GM23338 (cell line): ENCODE measurements around the gene BLM. TPM values are rescaled to one million over a fixed set of nuclear protein-coding genes. Genes with fewer than 3 reads are reported as not detected.
A peak's percentile ranks its signal among the peaks of the same experiment; 100 is the strongest.

ENCODE experiments used
- ATAC-seq: fragments of 200-7000 bp; cut with Tn5 transposase; 3 replicates; pipeline ENCODE4 v1.9.1; 2020
- DNase-seq: peaks from one replicate; pipeline ENCODE4 v3.0.0-alpha.2; 2015; ENCODE audit warnings: low spot score
- H2AFZ ChIP-seq: fragments of 200-600 bp; sonication (generic); 2 replicates; pipeline ENCODE4 v1.8.0; 2016; ENCODE audit warnings: antibody characterized with exemption, mild to moderate bottlenecking, moderate library complexity
- H3F3A ChIP-seq: fragments of 200-600 bp; sonication (generic); replicated peaks from 2 replicates; pipeline ENCODE4 v1.8.0; 2017; ENCODE audit warnings: antibody characterized with exemption, mixed run types, low read depth
- H3K27ac ChIP-seq: fragments of 200-600 bp; sonication (generic); 2 replicates; pipeline ENCODE4 v1.6.1; 2016; ENCODE audit warnings: low read depth
- H3K27me3 ChIP-seq: fragments of 200-600 bp; sonication (generic); 2 replicates; pipeline ENCODE4 v1.8.0; 2016; ENCODE audit warnings: mild to moderate bottlenecking, mixed run types, moderate library complexity; ENCODE audit not compliant: insufficient read depth
- H3K36me3 ChIP-seq: fragments of 200-600 bp; sonication (generic); 2 replicates; pipeline ENCODE4 v1.8.0; 2016; ENCODE audit warnings: mild to moderate bottlenecking; ENCODE audit not compliant: insufficient read depth
- H3K4me1 ChIP-seq: fragments of 200-600 bp; sonication (generic); 2 replicates; pipeline ENCODE4 v1.8.0; 2016; ENCODE audit warnings: mild to moderate bottlenecking, moderate library complexity; ENCODE audit not compliant: insufficient read depth
- H3K4me2 ChIP-seq: fragments of 200-600 bp; sonication (generic); 2 replicates; pipeline ENCODE4 v1.7.1; 2017; ENCODE audit warnings: mixed run types
- H3K4me3 ChIP-seq: fragments of 200-600 bp; sonication (generic); 2 replicates; pipeline ENCODE4 v1.6.1; 2016; ENCODE audit warnings: mixed run types
- H3K79me2 ChIP-seq: fragments of 200-600 bp; sonication (generic); replicated peaks from 2 replicates; pipeline ENCODE4 v1.8.0; 2017; ENCODE audit warnings: mild to moderate bottlenecking; ENCODE audit not compliant: insufficient read depth
- H3K9me2 ChIP-seq: fragments of 200-600 bp; sonication (generic); 2 replicates; pipeline ENCODE4 v1.8.0; 2017; ENCODE audit not compliant: insufficient read depth
- H4K20me1 ChIP-seq: fragments of 200-600 bp; sonication (generic); replicated peaks from 2 replicates; pipeline ENCODE4 v1.8.0; 2017; ENCODE audit warnings: mild to moderate bottlenecking; ENCODE audit not compliant: insufficient read depth
- H3K27ac Mint-ChIP-seq: 2 replicates; pipeline ENCODE4 v1.8.0; 2020; ENCODE audit warnings: inconsistent platforms, mild to moderate bottlenecking, moderate library complexity, mixed read lengths
- H3K27me3 Mint-ChIP-seq: 3 replicates; pipeline ENCODE4 v1.8.0; 2022; ENCODE audit warnings: low read depth, mild to moderate bottlenecking, moderate library complexity, mixed read lengths, inconsistent platforms; ENCODE audit not compliant: insufficient read depth, poor library complexity
- H3K36me3 Mint-ChIP-seq: 3 replicates; pipeline ENCODE4 v1.8.0; 2021; ENCODE audit warnings: low read depth, mild to moderate bottlenecking, inconsistent platforms, moderate library complexity, mixed read lengths
- H3K4me1 Mint-ChIP-seq: 3 replicates; pipeline ENCODE4 v1.8.0; 2020; ENCODE audit warnings: mild to moderate bottlenecking, inconsistent platforms, mixed read lengths
- H3K4me3 Mint-ChIP-seq: 3 replicates; pipeline ENCODE4 v1.8.0; 2021; ENCODE audit warnings: moderate library complexity, mild to moderate bottlenecking, inconsistent platforms, mixed read lengths
- H3K9me3 Mint-ChIP-seq: 3 replicates; pipeline ENCODE4 v1.8.0; 2020; ENCODE audit warnings: moderate library complexity, mild to moderate bottlenecking, inconsistent platforms, mixed read lengths
- CREB1 ChIP-seq: fragments of 250-450 bp; sonication (Bioruptor Pico); IDR thresholded peaks from 2 replicates; pipeline ENCODE4 v1.5.0; 2020; ENCODE audit warnings: low read depth, mild to moderate bottlenecking, moderate library complexity
- EZH2 ChIP-seq: fragments of 200-600 bp; sonication (generic); IDR thresholded peaks from one replicate; pipeline ENCODE4 v1.8.0; 2017; ENCODE audit warnings: antibody characterized with exemption, mild to moderate bottlenecking, low read depth; ENCODE audit not compliant: unreplicated experiment
- EZH2phosphoT487 ChIP-seq: fragments of 200-600 bp; sonication (generic); IDR thresholded peaks from one replicate; pipeline ENCODE4 v1.8.1; 2018; ENCODE audit warnings: antibody characterized with exemption; ENCODE audit not compliant: unreplicated experiment
- JUNB ChIP-seq: IDR thresholded peaks from one replicate; pipeline ENCODE4 v1.6.1; 2016; ENCODE audit warnings: antibody characterized with exemption; ENCODE audit not compliant: unreplicated experiment
- NANOG ChIP-seq: IDR thresholded peaks from 2 replicates; pipeline ENCODE4 v1.6.1; 2016; ENCODE audit warnings: antibody characterized with exemption, borderline replicate concordance
- POLR2AphosphoS5 ChIP-seq: IDR thresholded peaks from 2 replicates; pipeline ENCODE4 v1.6.1; 2016; ENCODE audit warnings: antibody characterized with exemption, low read depth
- STAT1 ChIP-seq: IDR thresholded peaks from one replicate; pipeline ENCODE4 v1.6.1; 2016; ENCODE audit warnings: antibody characterized with exemption; ENCODE audit not compliant: unreplicated experiment
- ZNF114 ChIP-seq: fragments of 250-450 bp; sonication (Bioruptor Pico); IDR thresholded peaks from 2 replicates; pipeline ENCODE4 v1.5.0; 2020; ENCODE audit warnings: mild to moderate bottlenecking, moderate library complexity
- ZNF331 ChIP-seq: fragments of 250-450 bp; sonication (Bioruptor Pico); IDR thresholded peaks from 2 replicates; pipeline ENCODE4 v1.5.0; 2020; ENCODE audit warnings: low read depth, mild to moderate bottlenecking, moderate library complexity
- polyA plus RNA-seq: library from polyadenylated mRNA; unstranded; fragments of >200 nt; fragmentation: Nextera tagmentation; extraction: Ambion mirVana; gene quantifications from 2 replicates; pipeline ENCODE4 v1.2.1, GENCODE V29; 2016
- total RNA-seq: library from RNA; depleted of rRNA; stranded (reverse); fragments of >200 nt; shearing (Covaris generic); gene quantifications from 2 replicates; pipeline ENCODE4 v1.2.3, GENCODE V29; 2014
- TF ChIP-seq, protein P1 (sequence below): IDR thresholded peaks from 2 replicates; pipeline ENCODE4 v1.6.1; 2016; ENCODE audit warnings: antibody characterized with exemption
- TF ChIP-seq, protein P2 (sequence below): fragments of 250-450 bp; sonication (Bioruptor Pico); IDR thresholded peaks from 2 replicates; pipeline ENCODE4 v1.5.0; 2020; ENCODE audit warnings: mild to moderate bottlenecking, moderate library complexity
- TF ChIP-seq, protein P3 (sequence below), 2 experiments: fragments of 200-600 bp in 1 of 2; sonication (generic) in 1 of 2; conservative IDR thresholded peaks; 2 replicates each; pipeline versions ENCODE4 v1.5.1 to v1.6.1; 2016 to 2017; ENCODE audit warnings: antibody characterized with exemption in 2 of 2, low read depth in 2 of 2, mild to moderate bottlenecking in 2 of 2, moderate library complexity in 1 of 2
- TF ChIP-seq, protein P4 (sequence below): IDR thresholded peaks from one replicate; pipeline ENCODE4 v1.6.1; 2018; ENCODE audit warnings: antibody characterized with exemption; ENCODE audit not compliant: unreplicated experiment

Gene BLM
- total and polyA plus RNA-seq, 2 experiments from 2014 or later, result 43.1 to 43.3 TPM

DNA sequence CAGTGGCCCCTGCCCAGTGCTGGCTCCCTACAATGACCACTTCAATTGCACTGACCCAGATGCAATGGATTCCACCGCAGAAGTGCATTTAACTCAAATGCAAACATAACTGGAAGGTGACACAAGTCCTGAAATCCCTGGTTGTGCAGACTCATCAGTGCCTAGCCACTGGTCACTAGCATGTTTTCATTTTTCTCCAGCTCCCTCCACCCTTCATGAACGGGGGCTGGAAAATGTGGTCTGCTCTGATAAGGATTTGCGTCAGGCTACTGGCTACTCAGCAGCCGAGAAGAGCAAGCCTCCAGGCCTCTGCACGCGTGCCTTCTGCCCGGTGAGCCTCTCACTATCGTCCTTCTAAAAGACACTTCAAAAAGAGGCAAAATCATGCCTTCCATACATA is 123.8 kb downstream of the BLM start:
- Mint-ChIP-seq H3K27ac (peak overlapping the region; percentile 40; the same call in 1 of the 2 replicates), H3K36me3 (no peaks in the 10 kb centered on the region), H3K4me3 (no peak overlapping the region), H3K9me3 (no peaks in the 10 kb centered on the region), H3K4me1 (peaks cover 43% of the 10 kb centered on the region), H3K27me3 (peaks cover 13% of the 10 kb centered on the region)
- TF ChIP-seq, protein P1, sequence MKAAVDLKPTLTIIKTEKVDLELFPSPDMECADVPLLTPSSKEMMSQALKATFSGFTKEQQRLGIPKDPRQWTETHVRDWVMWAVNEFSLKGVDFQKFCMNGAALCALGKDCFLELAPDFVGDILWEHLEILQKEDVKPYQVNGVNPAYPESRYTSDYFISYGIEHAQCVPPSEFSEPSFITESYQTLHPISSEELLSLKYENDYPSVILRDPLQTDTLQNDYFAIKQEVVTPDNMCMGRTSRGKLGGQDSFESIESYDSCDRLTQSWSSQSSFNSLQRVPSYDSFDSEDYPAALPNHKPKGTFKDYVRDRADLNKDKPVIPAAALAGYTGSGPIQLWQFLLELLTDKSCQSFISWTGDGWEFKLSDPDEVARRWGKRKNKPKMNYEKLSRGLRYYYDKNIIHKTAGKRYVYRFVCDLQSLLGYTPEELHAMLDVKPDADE, result no peak
- TF ChIP-seq CREB1 (CRISPR knock-in tag) (no peak), EZH2 (no peak), EZH2phosphoT487 (no peak), JUNB (no peak), NANOG (no peak), ZNF114 (CRISPR knock-in tag) (no peak), STAT1 (no peak), POLR2AphosphoS5 (no peak), ZNF331 (no peak)
- TF ChIP-seq, protein P2, sequence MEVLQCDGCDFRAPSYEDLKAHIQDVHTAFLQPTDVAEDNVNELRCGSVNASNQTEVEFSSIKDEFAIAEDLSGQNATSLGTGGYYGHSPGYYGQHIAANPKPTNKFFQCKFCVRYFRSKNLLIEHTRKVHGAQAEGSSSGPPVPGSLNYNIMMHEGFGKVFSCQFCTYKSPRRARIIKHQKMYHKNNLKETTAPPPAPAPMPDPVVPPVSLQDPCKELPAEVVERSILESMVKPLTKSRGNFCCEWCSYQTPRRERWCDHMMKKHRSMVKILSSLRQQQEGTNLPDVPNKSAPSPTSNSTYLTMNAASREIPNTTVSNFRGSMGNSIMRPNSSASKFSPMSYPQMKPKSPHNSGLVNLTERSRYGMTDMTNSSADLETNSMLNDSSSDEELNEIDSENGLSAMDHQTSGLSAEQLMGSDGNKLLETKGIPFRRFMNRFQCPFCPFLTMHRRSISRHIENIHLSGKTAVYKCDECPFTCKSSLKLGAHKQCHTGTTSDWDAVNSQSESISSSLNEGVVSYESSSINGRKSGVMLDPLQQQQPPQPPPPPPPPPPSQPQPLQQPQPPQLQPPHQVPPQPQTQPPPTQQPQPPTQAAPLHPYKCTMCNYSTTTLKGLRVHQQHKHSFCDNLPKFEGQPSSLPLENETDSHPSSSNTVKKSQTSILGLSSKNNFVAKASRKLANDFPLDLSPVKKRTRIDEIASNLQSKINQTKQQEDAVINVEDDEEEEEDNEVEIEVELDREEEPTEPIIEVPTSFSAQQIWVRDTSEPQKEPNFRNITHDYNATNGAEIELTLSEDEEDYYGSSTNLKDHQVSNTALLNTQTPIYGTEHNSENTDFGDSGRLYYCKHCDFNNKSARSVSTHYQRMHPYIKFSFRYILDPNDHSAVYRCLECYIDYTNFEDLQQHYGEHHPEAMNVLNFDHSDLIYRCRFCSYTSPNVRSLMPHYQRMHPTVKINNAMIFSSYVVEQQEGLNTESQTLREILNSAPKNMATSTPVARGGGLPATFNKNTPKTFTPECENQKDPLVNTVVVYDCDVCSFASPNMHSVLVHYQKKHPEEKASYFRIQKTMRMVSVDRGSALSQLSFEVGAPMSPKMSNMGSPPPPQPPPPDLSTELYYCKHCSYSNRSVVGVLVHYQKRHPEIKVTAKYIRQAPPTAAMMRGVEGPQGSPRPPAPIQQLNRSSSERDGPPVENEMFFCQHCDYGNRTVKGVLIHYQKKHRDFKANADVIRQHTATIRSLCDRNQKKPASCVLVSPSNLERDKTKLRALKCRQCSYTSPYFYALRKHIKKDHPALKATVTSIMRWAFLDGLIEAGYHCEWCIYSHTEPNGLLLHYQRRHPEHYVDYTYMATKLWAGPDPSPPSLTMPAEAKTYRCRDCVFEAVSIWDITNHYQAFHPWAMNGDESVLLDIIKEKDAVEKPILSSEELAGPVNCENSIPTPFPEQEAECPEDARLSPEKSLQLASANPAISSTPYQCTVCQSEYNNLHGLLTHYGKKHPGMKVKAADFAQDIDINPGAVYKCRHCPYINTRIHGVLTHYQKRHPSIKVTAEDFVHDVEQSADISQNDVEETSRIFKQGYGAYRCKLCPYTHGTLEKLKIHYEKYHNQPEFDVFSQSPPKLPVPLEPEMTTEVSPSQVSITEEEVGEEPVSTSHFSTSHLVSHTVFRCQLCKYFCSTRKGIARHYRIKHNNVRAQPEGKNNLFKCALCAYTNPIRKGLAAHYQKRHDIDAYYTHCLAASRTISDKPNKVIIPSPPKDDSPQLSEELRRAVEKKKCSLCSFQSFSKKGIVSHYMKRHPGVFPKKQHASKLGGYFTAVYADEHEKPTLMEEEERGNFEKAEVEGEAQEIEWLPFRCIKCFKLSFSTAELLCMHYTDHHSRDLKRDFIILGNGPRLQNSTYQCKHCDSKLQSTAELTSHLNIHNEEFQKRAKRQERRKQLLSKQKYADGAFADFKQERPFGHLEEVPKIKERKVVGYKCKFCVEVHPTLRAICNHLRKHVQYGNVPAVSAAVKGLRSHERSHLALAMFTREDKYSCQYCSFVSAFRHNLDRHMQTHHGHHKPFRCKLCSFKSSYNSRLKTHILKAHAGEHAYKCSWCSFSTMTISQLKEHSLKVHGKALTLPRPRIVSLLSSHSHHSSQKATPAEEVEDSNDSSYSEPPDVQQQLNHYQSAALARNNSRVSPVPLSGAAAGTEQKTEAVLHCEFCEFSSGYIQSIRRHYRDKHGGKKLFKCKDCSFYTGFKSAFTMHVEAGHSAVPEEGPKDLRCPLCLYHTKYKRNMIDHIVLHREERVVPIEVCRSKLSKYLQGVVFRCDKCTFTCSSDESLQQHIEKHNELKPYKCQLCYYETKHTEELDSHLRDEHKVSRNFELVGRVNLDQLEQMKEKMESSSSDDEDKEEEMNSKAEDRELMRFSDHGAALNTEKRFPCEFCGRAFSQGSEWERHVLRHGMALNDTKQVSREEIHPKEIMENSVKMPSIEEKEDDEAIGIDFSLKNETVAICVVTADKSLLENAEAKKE, result no peak
- TF ChIP-seq, protein P3, sequence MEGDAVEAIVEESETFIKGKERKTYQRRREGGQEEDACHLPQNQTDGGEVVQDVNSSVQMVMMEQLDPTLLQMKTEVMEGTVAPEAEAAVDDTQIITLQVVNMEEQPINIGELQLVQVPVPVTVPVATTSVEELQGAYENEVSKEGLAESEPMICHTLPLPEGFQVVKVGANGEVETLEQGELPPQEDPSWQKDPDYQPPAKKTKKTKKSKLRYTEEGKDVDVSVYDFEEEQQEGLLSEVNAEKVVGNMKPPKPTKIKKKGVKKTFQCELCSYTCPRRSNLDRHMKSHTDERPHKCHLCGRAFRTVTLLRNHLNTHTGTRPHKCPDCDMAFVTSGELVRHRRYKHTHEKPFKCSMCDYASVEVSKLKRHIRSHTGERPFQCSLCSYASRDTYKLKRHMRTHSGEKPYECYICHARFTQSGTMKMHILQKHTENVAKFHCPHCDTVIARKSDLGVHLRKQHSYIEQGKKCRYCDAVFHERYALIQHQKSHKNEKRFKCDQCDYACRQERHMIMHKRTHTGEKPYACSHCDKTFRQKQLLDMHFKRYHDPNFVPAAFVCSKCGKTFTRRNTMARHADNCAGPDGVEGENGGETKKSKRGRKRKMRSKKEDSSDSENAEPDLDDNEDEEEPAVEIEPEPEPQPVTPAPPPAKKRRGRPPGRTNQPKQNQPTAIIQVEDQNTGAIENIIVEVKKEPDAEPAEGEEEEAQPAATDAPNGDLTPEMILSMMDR (conservative IDR thresholded peaks at IDR 0.05; ENCODE audit: low read depth in 2 of 2), result no peak
- TF ChIP-seq, protein P4, sequence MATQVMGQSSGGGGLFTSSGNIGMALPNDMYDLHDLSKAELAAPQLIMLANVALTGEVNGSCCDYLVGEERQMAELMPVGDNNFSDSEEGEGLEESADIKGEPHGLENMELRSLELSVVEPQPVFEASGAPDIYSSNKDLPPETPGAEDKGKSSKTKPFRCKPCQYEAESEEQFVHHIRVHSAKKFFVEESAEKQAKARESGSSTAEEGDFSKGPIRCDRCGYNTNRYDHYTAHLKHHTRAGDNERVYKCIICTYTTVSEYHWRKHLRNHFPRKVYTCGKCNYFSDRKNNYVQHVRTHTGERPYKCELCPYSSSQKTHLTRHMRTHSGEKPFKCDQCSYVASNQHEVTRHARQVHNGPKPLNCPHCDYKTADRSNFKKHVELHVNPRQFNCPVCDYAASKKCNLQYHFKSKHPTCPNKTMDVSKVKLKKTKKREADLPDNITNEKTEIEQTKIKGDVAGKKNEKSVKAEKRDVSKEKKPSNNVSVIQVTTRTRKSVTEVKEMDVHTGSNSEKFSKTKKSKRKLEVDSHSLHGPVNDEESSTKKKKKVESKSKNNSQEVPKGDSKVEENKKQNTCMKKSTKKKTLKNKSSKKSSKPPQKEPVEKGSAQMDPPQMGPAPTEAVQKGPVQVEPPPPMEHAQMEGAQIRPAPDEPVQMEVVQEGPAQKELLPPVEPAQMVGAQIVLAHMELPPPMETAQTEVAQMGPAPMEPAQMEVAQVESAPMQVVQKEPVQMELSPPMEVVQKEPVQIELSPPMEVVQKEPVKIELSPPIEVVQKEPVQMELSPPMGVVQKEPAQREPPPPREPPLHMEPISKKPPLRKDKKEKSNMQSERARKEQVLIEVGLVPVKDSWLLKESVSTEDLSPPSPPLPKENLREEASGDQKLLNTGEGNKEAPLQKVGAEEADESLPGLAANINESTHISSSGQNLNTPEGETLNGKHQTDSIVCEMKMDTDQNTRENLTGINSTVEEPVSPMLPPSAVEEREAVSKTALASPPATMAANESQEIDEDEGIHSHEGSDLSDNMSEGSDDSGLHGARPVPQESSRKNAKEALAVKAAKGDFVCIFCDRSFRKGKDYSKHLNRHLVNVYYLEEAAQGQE, result no peak
- no peaks in the 10 kb centered on the region for H3K36me3 ChIP-seq
- no peak overlapping the region for H2AFZ ChIP-seq
- H3K9me2 ChIP-seq, result no peaks in the 10 kb centered on the region
- no peak for ATAC-seq
- H3K79me2 ChIP-seq, result no peaks in the 10 kb centered on the region
- H3K4me3 ChIP-seq, result no peak overlapping the region
- peaks cover 19% of the 10 kb centered on the region; the same call in 1 of the 2 replicates for H3F3A ChIP-seq
- peak overlapping the region; percentile 42; the same call in 1 of the 2 replicates for H3K4me2 ChIP-seq
- H4K20me1 ChIP-seq, result no peaks in the 10 kb centered on the region
- H3K27ac ChIP-seq, result peak overlapping the region; percentile 88; the same call in 1 of the 2 replicates
- DNase-seq, result no peak
- H3K4me1 ChIP-seq, result peaks cover 32% of the 10 kb centered on the region
- no peaks in the 10 kb centered on the region for H3K27me3 ChIP-seq
